Liver (tissue), 3 donors: ENCODE results near the gene CDH7.

Source experiments
- CTCF ChIP-seq: fragments of 150-350 bp; IDR thresholded peaks from 2 replicates; pipeline ENCODE4 v1.5.1; 2017; ENCODE audit warnings: improper control_type of control experiment, low read depth, low read length; ENCODE audit not compliant: missing input control
- EGR1 ChIP-seq, 2 donors: IDR thresholded peaks; 2 replicates each; pipeline ENCODE4 v1.6.1; 2016 to 2018; ENCODE audit warnings: antibody characterized with exemption in 2 of 2, low read depth in 2 of 2
- RAD21 ChIP-seq, 2 donors: IDR thresholded peaks; 2 replicates each; pipeline ENCODE4 v1.6.1; 2016; ENCODE audit warnings: antibody characterized with exemption in 2 of 2, mild to moderate bottlenecking in 2 of 2
- donor health status: healthy.
- donor health status: healthy.

GRCh38 chr18:65760457-65760856 is 9.6 kb downstream of the CDH7 start:
- TF ChIP-seq EGR1 (IDR thresholded peaks at IDR 0.05; ENCODE audit: low read depth in 2 of 2) (no peak), CTCF (no peak), RAD21 (IDR thresholded peaks at IDR 0.05) (no peak)
